Neural cell (in vitro differentiated cells): ENCODE results near the gene IGLL5. TPM values are rescaled to one million over a fixed set of nuclear protein-coding genes. Genes with fewer than 3 reads are reported as not detected.

Experiments
- H2AFZ ChIP-seq: fragments of 200-600, 300-800 bp; sonication (generic), shearing (Covaris generic); 2 replicates; pipeline ENCODE4 v1.6.0; 2014; ENCODE audit warnings: low read depth, mild to moderate bottlenecking, antibody characterized with exemption, low read length, moderate library complexity
- H3F3A ChIP-seq: fragments of 200-600 bp; shearing (Covaris generic); 2 replicates; pipeline ENCODE4 v1.6.1; 2016; ENCODE audit warnings: mild to moderate bottlenecking, moderate library complexity, mixed read lengths, antibody characterized with exemption, low read length; ENCODE audit not compliant: insufficient read depth, poor library complexity, severe bottlenecking
- H3K27ac ChIP-seq: fragments of 200-600, 300-800 bp; sonication (generic), shearing (Covaris generic); 2 replicates; pipeline ENCODE4 v1.5.1; 2014; ENCODE audit warnings: mild to moderate bottlenecking, low read length, moderate library complexity
- H3K27me3 ChIP-seq: fragments of 300-800, 200-600 bp; sonication (generic), shearing (Covaris generic); 2 replicates; pipeline ENCODE4 v1.6.0; 2014; ENCODE audit warnings: mild to moderate bottlenecking, low read depth, low read length, moderate library complexity; ENCODE audit not compliant: insufficient read depth
- H3K36me3 ChIP-seq: fragments of 300-800, 200-600 bp; sonication (generic), shearing (Covaris generic); 2 replicates; pipeline ENCODE4 v1.5.1; 2014; ENCODE audit warnings: mild to moderate bottlenecking, antibody characterized with exemption, low read length, moderate library complexity; ENCODE audit not compliant: insufficient read depth
- H3K4me2 ChIP-seq: fragments of 300-800, 200-600 bp; sonication (generic), shearing (Covaris generic); 2 replicates; pipeline ENCODE4 v1.6.0; 2014; ENCODE audit warnings: mild to moderate bottlenecking, low read length
- H3K4me3 ChIP-seq: fragments of 300-800, 200-600 bp; sonication (generic), shearing (Covaris generic); 2 replicates; pipeline ENCODE4 v1.5.1; 2014; ENCODE audit warnings: mild to moderate bottlenecking, low read length, moderate library complexity
- H3K79me2 ChIP-seq: fragments of 200-600 bp; shearing (Covaris generic); replicated peaks from 2 replicates; pipeline ENCODE4 v1.6.0; 2014; ENCODE audit warnings: mild to moderate bottlenecking, low read length, moderate library complexity; ENCODE audit not compliant: insufficient read depth
- H3K9ac ChIP-seq: fragments of 300-800, 200-600 bp; sonication (generic), shearing (Covaris generic); 2 replicates; pipeline ENCODE4 v1.6.1; 2016; ENCODE audit warnings: mild to moderate bottlenecking, low read length, mixed read lengths
- H3K9me2 ChIP-seq: fragments of 200-600 bp; shearing (Covaris generic); 2 replicates; pipeline ENCODE4 v1.6.1; 2016; ENCODE audit warnings: mild to moderate bottlenecking, low read length, mixed read lengths; ENCODE audit not compliant: insufficient read depth
- H3K9me3 ChIP-seq: fragments of 200-600, 300-800 bp; sonication (generic), shearing (Covaris generic); 2 replicates; pipeline ENCODE4 v1.6.1; 2016; ENCODE audit warnings: mild to moderate bottlenecking, mixed run types, low read length, moderate library complexity, mixed read lengths
- H4K20me1 ChIP-seq: fragments of 200-600 bp; shearing (Covaris generic); 2 replicates; pipeline ENCODE4 v1.6.1; 2016; ENCODE audit warnings: mild to moderate bottlenecking, mixed run types; ENCODE audit not compliant: insufficient read depth
- CTCF ChIP-seq: fragments of 450-650 bp; IDR thresholded peaks from 2 replicates; pipeline ENCODE4 v1.5.1; 2014; ENCODE audit warnings: antibody characterized with exemption, mild to moderate bottlenecking, moderate library complexity; ENCODE audit not compliant: poor library complexity, severe bottlenecking
- EP300 ChIP-seq: fragments of 450-650 bp; conservative IDR thresholded peaks from 2 replicates; pipeline ENCODE4 v1.6.1; 2014; ENCODE audit warnings: antibody characterized with exemption, mild to moderate bottlenecking, moderate library complexity; ENCODE audit not compliant: poor library complexity, severe bottlenecking
- EZH2 ChIP-seq: fragments of 200-600, 300-800 bp; shearing (Covaris generic), sonication (generic); IDR thresholded peaks from 2 replicates; pipeline ENCODE4 v1.6.1; 2014; ENCODE audit warnings: antibody characterized with exemption, low read length, borderline replicate concordance, mild to moderate bottlenecking; ENCODE audit not compliant: insufficient read depth, poor library complexity, severe bottlenecking
- POLR2AphosphoS5 ChIP-seq: IDR thresholded peaks from 2 replicates; pipeline ENCODE4 v1.6.1; 2012
- TAF1 ChIP-seq: IDR thresholded peaks from 2 replicates; pipeline ENCODE4 v1.6.1; 2012; ENCODE audit warnings: low read depth
- polyA plus RNA-seq: library from polyadenylated mRNA; depleted of rRNA; stranded (reverse); fragments of >200 nt; gene quantifications from 2 replicates; pipeline ENCODE4 v1.2.3, GENCODE V29; 2014
- TF ChIP-seq, protein P1 (sequence below): IDR thresholded peaks from 2 replicates; pipeline ENCODE4 v1.6.1; 2012; ENCODE audit warnings: borderline replicate concordance

IGLL5 gene
- polyA plus RNA-seq, 1 donor from 2014 or later: 0.19 TPM

DNA sequence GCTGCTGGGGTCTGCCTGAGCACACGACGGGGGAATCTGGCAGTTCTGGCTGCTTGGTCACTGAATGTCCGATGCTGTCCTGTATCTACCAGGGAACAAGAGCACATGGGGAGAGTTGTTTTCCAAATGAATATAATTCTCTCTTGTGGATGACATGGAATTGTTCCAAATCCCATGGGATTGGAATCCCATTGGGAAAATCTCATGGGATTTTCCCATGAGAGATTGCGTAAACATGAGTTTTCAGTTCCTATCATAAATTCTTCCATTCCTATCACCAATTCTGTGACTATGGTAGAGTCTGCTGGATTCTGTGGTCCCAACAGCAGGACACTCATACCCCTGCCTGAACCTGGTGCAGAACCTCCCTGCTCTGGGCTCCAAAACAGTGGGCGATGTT lies 35.6 kb upstream of the IGLL5 start:
- Histone ChIP-seq H4K20me1 (no peaks in the 10 kb centered on the region), H3K4me3 (no peak overlapping the region), H3K9me3 (no peaks in the 10 kb centered on the region)

GRCh38 chr22:22853713-22854112 lies 33.9 kb upstream of the IGLL5 start:
- TF ChIP-seq TAF1: no peak
- TF ChIP-seq EP300: no peak
- TF ChIP-seq POLR2AphosphoS5: no peak
- Histone ChIP-seq H2AFZ (no peak overlapping the region), H3K9me3 (no peaks in the 10 kb centered on the region), H3K4me3 (no peak overlapping the region), H3K9ac (no peak overlapping the region), H3K79me2 (no peaks in the 10 kb centered on the region), H3K36me3 (no peaks in the 10 kb centered on the region), H3K27me3 (no peaks in the 10 kb centered on the region), H3F3A (no peaks in the 10 kb centered on the region), H3K4me2 (no peak overlapping the region), H4K20me1 (no peaks in the 10 kb centered on the region), H3K9me2 (no peaks in the 10 kb centered on the region), H3K27ac (no peak overlapping the region)

More for the DNA sequence above, 35.6 kb upstream of the IGLL5 start:
- H3K9ac ChIP-seq: no peak overlapping the region
- no peak overlapping the region for H3K27ac ChIP-seq
- no peak overlapping the region for H3K4me2 ChIP-seq
- no peaks in the 10 kb centered on the region for H3K79me2 ChIP-seq
- no peaks in the 10 kb centered on the region for H3K9me2 ChIP-seq
- TF ChIP-seq, protein P1, sequence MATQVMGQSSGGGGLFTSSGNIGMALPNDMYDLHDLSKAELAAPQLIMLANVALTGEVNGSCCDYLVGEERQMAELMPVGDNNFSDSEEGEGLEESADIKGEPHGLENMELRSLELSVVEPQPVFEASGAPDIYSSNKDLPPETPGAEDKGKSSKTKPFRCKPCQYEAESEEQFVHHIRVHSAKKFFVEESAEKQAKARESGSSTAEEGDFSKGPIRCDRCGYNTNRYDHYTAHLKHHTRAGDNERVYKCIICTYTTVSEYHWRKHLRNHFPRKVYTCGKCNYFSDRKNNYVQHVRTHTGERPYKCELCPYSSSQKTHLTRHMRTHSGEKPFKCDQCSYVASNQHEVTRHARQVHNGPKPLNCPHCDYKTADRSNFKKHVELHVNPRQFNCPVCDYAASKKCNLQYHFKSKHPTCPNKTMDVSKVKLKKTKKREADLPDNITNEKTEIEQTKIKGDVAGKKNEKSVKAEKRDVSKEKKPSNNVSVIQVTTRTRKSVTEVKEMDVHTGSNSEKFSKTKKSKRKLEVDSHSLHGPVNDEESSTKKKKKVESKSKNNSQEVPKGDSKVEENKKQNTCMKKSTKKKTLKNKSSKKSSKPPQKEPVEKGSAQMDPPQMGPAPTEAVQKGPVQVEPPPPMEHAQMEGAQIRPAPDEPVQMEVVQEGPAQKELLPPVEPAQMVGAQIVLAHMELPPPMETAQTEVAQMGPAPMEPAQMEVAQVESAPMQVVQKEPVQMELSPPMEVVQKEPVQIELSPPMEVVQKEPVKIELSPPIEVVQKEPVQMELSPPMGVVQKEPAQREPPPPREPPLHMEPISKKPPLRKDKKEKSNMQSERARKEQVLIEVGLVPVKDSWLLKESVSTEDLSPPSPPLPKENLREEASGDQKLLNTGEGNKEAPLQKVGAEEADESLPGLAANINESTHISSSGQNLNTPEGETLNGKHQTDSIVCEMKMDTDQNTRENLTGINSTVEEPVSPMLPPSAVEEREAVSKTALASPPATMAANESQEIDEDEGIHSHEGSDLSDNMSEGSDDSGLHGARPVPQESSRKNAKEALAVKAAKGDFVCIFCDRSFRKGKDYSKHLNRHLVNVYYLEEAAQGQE: no peak
- TF ChIP-seq EZH2 (no peak), CTCF (no peak)
- no peaks in the 10 kb centered on the region for H3K27me3 ChIP-seq
- no peaks in the 10 kb centered on the region for H3F3A ChIP-seq
- no peak overlapping the region for H2AFZ ChIP-seq
- H3K36me3 ChIP-seq: no peaks in the 10 kb centered on the region

GRCh38 chr22:22854466-22854865 lies 33.1 kb upstream of the IGLL5 start:
- no peak for TF ChIP-seq TAF1
- no peak for TF ChIP-seq EZH2
- no peaks in the 10 kb centered on the region for H3K9me3 ChIP-seq
- no peak overlapping the region for H3K27ac ChIP-seq
- no peak overlapping the region for H3K4me2 ChIP-seq
- H3F3A ChIP-seq: no peaks in the 10 kb centered on the region
- no peak overlapping the region for H3K9ac ChIP-seq
- no peaks in the 10 kb centered on the region for H3K27me3 ChIP-seq
- no peak overlapping the region for H2AFZ ChIP-seq
- no peaks in the 10 kb centered on the region for H3K9me2 ChIP-seq
- no peaks in the 10 kb centered on the region for H3K79me2 ChIP-seq
- H3K4me3 ChIP-seq: no peak overlapping the region
- H4K20me1 ChIP-seq: no peaks in the 10 kb centered on the region
- H3K36me3 ChIP-seq: no peaks in the 10 kb centered on the region
